H1 (cell line): ENCODE results near the gene TMEM117. TPM values are rescaled to one million over a fixed set of nuclear protein-coding genes. Genes with fewer than 3 reads are reported as not detected.

Experiments used
- CTCF ChIA-PET: fragments of 300-600 bp; sonication (Branson Sonifier 250); formaldehyde crosslinking; loops from one replicate; lab custom pipeline; 2021; ENCODE audit not compliant: partially characterized antibody; lab: Charles Lee
- POLR2A ChIA-PET: fragments of 300-600 bp; sonication (Branson Sonifier 250); formaldehyde crosslinking; loops from one replicate; lab custom pipeline; 2021; ENCODE audit warnings: inconsistent platforms; ENCODE audit not compliant: partially characterized antibody; lab: Charles Lee
- DNase-seq, 2 experiments: peaks; one replicate each; pipeline versions ENCODE4 v3.0.0 to v3.0.0-alpha.2; 2010 to 2022; ENCODE audit warnings: low spot score in 2 of 2, low read depth in 1 of 2, mixed read lengths in 1 of 2
- FAIRE-seq: peaks from 2 replicates; lab custom pipeline; 2011; peaks lifted over from hg19 to GRCh38; lab: Jason Lieb, UNC
- H2AFZ ChIP-seq: 2 replicates; pipeline ENCODE4 v1.8.1; 2012; ENCODE audit warnings: low read length, inconsistent platforms
- H2AK5ac ChIP-seq: 2 replicates; pipeline ENCODE4 v1.6.1; 2013; ENCODE audit warnings: low read depth, low read length
- H2BK120ac ChIP-seq: replicated peaks from 2 replicates; pipeline ENCODE3; 2013; ENCODE audit warnings: low read depth, low read length, inconsistent platforms
- H2BK12ac ChIP-seq: 2 replicates; pipeline ENCODE4 v1.6.1; 2013; ENCODE audit warnings: low read depth, low read length
- H2BK15ac ChIP-seq: 2 replicates; pipeline ENCODE4 v1.6.1; 2013; ENCODE audit warnings: low read length
- H2BK20ac ChIP-seq: 2 replicates; pipeline ENCODE4 v1.6.1; 2013; ENCODE audit warnings: low read length
- H2BK5ac ChIP-seq: 2 replicates; pipeline ENCODE4 v1.6.1; 2013; ENCODE audit warnings: low read depth, low read length
- H3K14ac ChIP-seq: 2 replicates; pipeline ENCODE4 v1.6.1; 2013; ENCODE audit warnings: inconsistent platforms; ENCODE audit not compliant: insufficient read length
- H3K18ac ChIP-seq: 2 replicates; pipeline ENCODE4 v1.6.1; 2013; ENCODE audit warnings: low read length; ENCODE audit errors: extremely low read depth
- H3K23ac ChIP-seq: 2 replicates; pipeline ENCODE4 v1.6.1; 2013; ENCODE audit warnings: inconsistent platforms; ENCODE audit not compliant: insufficient read length
- H3K23me2 ChIP-seq: 2 replicates; pipeline ENCODE4 v1.6.1; 2013; ENCODE audit warnings: low read depth, low read length
- H3K27ac ChIP-seq: 2 replicates; pipeline ENCODE4 v1.6.1; 2011; ENCODE audit warnings: low read depth, low read length, inconsistent platforms
- H3K27me3 ChIP-seq, 4 experiments: replicated peaks in 1 of 4; 1 replicate in 1 of 4; 2 replicates in 3 of 4; pipeline versions ENCODE4 v1.6.1 to v1.8.1; 2011 to 2013; ENCODE audit warnings: low read length in 3 of 4, mild to moderate bottlenecking in 3 of 4, inconsistent platforms in 2 of 4, mixed read lengths in 2 of 4, moderate library complexity in 1 of 4; ENCODE audit not compliant: control insufficient read depth in 3 of 4, insufficient read depth in 3 of 4; ENCODE audit errors: extremely low read depth in 1 of 4
- H3K36me3 ChIP-seq, 4 experiments: 2 replicates each; pipeline versions ENCODE4 v1.6.1 to v1.8.1; 2011 to 2013; ENCODE audit warnings: mild to moderate bottlenecking in 4 of 4, low read length in 3 of 4, moderate library complexity in 2 of 4, control low read depth in 1 of 4, inconsistent platforms in 1 of 4; ENCODE audit not compliant: insufficient read depth in 4 of 4, control insufficient read depth in 2 of 4
- H3K4ac ChIP-seq: replicated peaks from 2 replicates; pipeline ENCODE3; 2013; ENCODE audit warnings: low read length, low read depth, mixed read lengths, inconsistent platforms; ENCODE audit not compliant: insufficient read length
- H3K4me1 ChIP-seq, 4 experiments: replicated peaks in 1 of 4; 1 replicate in 1 of 4; 2 replicates in 3 of 4; pipeline versions ENCODE4 v1.6.1 to v1.8.1; 2011 to 2013; ENCODE audit warnings: low read length in 3 of 4, inconsistent platforms in 2 of 4, mixed read lengths in 1 of 4; ENCODE audit not compliant: insufficient read depth in 4 of 4, control insufficient read depth in 3 of 4
- H3K4me2 ChIP-seq, 2 experiments: 2 replicates each; pipeline versions ENCODE4 v1.6.1 to v1.8.1; 2011 to 2013; ENCODE audit warnings: low read depth in 2 of 2, low read length in 2 of 2, control low read depth in 1 of 2, inconsistent platforms in 1 of 2, mild to moderate bottlenecking in 1 of 2; ENCODE audit not compliant: insufficient read depth in 1 of 2
- H3K4me3 ChIP-seq, 4 experiments: fragments of 200-600, 300-600 bp in 1 of 4; sonication (generic), shearing (Covaris generic), sonication (Bioruptor Twin) in 1 of 4; 2 replicates each; pipeline versions ENCODE4 v1.5.1 to v1.8.1; 2011 to 2016; ENCODE audit warnings: low read length in 4 of 4, low read depth in 3 of 4, control low read depth in 2 of 4, inconsistent platforms in 2 of 4, mild to moderate bottlenecking in 2 of 4, mixed read lengths in 1 of 4, moderate library complexity in 1 of 4; ENCODE audit not compliant: insufficient read depth in 2 of 4; ENCODE audit errors: extremely low read depth in 1 of 4
- H3K56ac ChIP-seq: replicated peaks from 2 replicates; pipeline ENCODE3; 2013; ENCODE audit warnings: low read depth, mild to moderate bottlenecking, mixed read lengths, low read length, inconsistent platforms; ENCODE audit not compliant: insufficient read length
- H3K79me1 ChIP-seq: 2 replicates; pipeline ENCODE4 v1.6.1; 2013; ENCODE audit warnings: low read depth, low read length, control low read depth
- H3K79me2 ChIP-seq, 2 experiments: 2 replicates each; pipeline versions ENCODE4 v1.6.1 to v1.8.1; 2012 to 2013; ENCODE audit warnings: low read length in 2 of 2, mild to moderate bottlenecking in 2 of 2, inconsistent platforms in 1 of 2; ENCODE audit not compliant: insufficient read depth in 2 of 2, control insufficient read depth in 1 of 2
- H3K9ac ChIP-seq, 4 experiments: replicated peaks in 1 of 4; 1 replicate in 1 of 4; 2 replicates in 3 of 4; pipeline versions ENCODE4 v1.6.1 to v1.8.1; 2011 to 2013; ENCODE audit warnings: low read depth in 3 of 4, low read length in 3 of 4, control low read depth in 2 of 4, mild to moderate bottlenecking in 2 of 4, moderate library complexity in 2 of 4, inconsistent platforms in 1 of 4; ENCODE audit errors: extremely low read depth in 1 of 4
- H3K9me3 ChIP-seq, 2 experiments: 2 replicates each; pipeline versions ENCODE4 v1.6.1 to v1.8.1; 2012 to 2013; ENCODE audit warnings: mild to moderate bottlenecking in 2 of 2, moderate library complexity in 2 of 2, control low read depth in 1 of 2, inconsistent platforms in 1 of 2, low read depth in 1 of 2, low read length in 1 of 2, mixed read lengths in 1 of 2; ENCODE audit not compliant: insufficient read depth in 2 of 2
- H4K20me1 ChIP-seq, 2 experiments: replicated peaks in 1 of 2; 2 replicates each; pipeline versions ENCODE3 to v1.8.1; 2011 to 2013; ENCODE audit warnings: inconsistent platforms in 2 of 2, low read length in 2 of 2, mild to moderate bottlenecking in 1 of 2; ENCODE audit not compliant: insufficient read depth in 2 of 2, control insufficient read depth in 1 of 2
- H4K5ac ChIP-seq: 2 replicates; pipeline ENCODE4 v1.6.1; 2013; ENCODE audit warnings: low read length, low read depth, mixed read lengths, inconsistent platforms; ENCODE audit not compliant: insufficient read length
- H4K8ac ChIP-seq: 2 replicates; pipeline ENCODE4 v1.8.0; 2013; ENCODE audit warnings: mild to moderate bottlenecking, moderate library complexity, low read length, inconsistent platforms; ENCODE audit not compliant: insufficient read depth; ENCODE audit errors: extremely low read depth
- H4K91ac ChIP-seq: replicated peaks from 2 replicates; pipeline ENCODE3; 2013; ENCODE audit warnings: low read length, mixed read lengths, inconsistent platforms; ENCODE audit not compliant: insufficient read length
- CEBPB ChIP-seq: IDR thresholded peaks from 2 replicates; pipeline ENCODE4 v1.6.1; 2012; ENCODE audit warnings: low read depth, low read length
- RBBP5 ChIP-seq: IDR thresholded peaks from 2 replicates; pipeline ENCODE4 v1.7.1; 2012; ENCODE audit warnings: low read depth, mild to moderate bottlenecking, inconsistent platforms, low read length, moderate library complexity, borderline replicate concordance
- SAP30 ChIP-seq: fragments of 300-600 bp; sonication (generic); IDR thresholded peaks from 2 replicates; pipeline ENCODE4 v1.7.1; 2012; ENCODE audit warnings: low read length, moderate library complexity, mild to moderate bottlenecking, inconsistent platforms; ENCODE audit not compliant: insufficient read depth, insufficient replicate concordance
- WGBS, 2 experiments: shearing (Covaris generic) in 1 of 2; methylation state at CpG; one replicate each; pipeline versions ENCODE4 v1.1.6 to v1.1.7; 2013 to 2015; ENCODE audit warnings: low lambda C conversion rate in 2 of 2, mixed read lengths in 2 of 2, inconsistent platforms in 1 of 2, low coverage in 1 of 2, missing lambda C conversion rate in 1 of 2; ENCODE audit not compliant: insufficient replicate concordance in 2 of 2, insufficient coverage in 1 of 2, insufficient read length in 1 of 2; ENCODE audit errors: extremely low coverage in 1 of 2, missing lambda C conversion rate in 1 of 2; 5-methylcytosine and 5-hydroxymethylcytosine counted together
- polyA plus RNA-seq, 7 experiments: library from polyadenylated mRNA; depleted of rRNA in 3 of 7; stranded (reverse) in 5 of 7; unstranded in 2 of 7; fragments of >200 nt in 5 of 7; fragments of 200-250 nt in 2 of 7; gene quantifications; 1 replicate in 5 of 7; 2 replicates in 1 of 7; 4 replicates in 1 of 7; pipeline versions ENCODE4 v1.2.1 to v1.2.3, GENCODE V29; 2011 to 2013; ENCODE audit warnings: missing spikeins in 2 of 7, mixed read lengths in 2 of 7
- total RNA-seq: library from RNA; stranded (reverse); fragmentation: NEBNext Ultra II Directional; extraction: Animal tissue kit (Norgen Biotek cat#: 25700); gene quantifications from 2 replicates; pipeline ENCODE4 v1.2.1, GENCODE V29; 2021

TMEM117 gene
- total and polyA plus RNA-seq, 2 of the 8 experiments (the other 6 are each of a cell fraction or from before 2014, with no cell fraction given) = 0.80 to 1.4 TPM

DNA sequence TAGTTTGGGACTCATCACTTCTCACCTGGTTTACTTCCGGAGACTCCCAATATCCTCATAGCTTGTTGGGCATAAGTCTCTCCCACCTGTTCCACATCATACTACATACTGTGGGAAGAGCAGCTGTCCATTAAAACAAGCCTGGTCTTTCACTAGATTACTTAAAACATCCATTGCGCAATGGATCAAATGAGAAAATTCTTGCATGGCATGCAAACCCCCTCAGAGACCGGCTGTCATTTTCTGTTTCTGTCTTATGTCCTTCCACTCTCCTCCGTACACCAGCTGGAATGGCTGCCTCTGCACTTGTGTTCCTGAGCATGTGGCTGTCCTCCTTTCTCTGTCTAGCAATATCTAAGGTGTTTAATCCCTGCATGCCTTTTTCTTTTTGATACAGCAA lies 265.6 kb downstream of the TMEM117 start:
- CTCF ChIA-PET = no interaction called here
- H2BK12ac ChIP-seq = no peak overlapping the region
- no peak overlapping the region for H3K4me2 ChIP-seq
- H3K9me3 ChIP-seq = no peaks in the 10 kb centered on the region
- 91% methylated on average over 4 of the region's 4 CpGs; no CpG with 5 or more reads in 1 of the 2 experiments for WGBS, 2 experiments
- TF ChIP-seq CEBPB = peak; percentile 70
- TF ChIP-seq SAP30 = no peak
- TF ChIP-seq RBBP5 = no peak
- no peaks in the 10 kb centered on the region for H3K36me3 ChIP-seq
- H3K4me1 ChIP-seq = no peaks in the 10 kb centered on the region
- no peak overlapping the region for H2BK15ac ChIP-seq
- H4K91ac ChIP-seq = no peak overlapping the region
- no peak overlapping the region for H2BK120ac ChIP-seq
- no peak overlapping the region for H3K23ac ChIP-seq
- no peak overlapping the region for H3K14ac ChIP-seq
- H3K27me3 ChIP-seq = no peaks in the 10 kb centered on the region
- no peak overlapping the region for H2BK5ac ChIP-seq
- POLR2A ChIA-PET = no interaction called here
- DNase-seq (no peak), FAIRE-seq (no peak)
- no peak overlapping the region for H2AK5ac ChIP-seq
- H4K20me1 ChIP-seq = no peaks in the 10 kb centered on the region
- no peak overlapping the region for H2BK20ac ChIP-seq
- no peak overlapping the region for H3K4me3 ChIP-seq
- no peak overlapping the region for H3K9ac ChIP-seq
- no peak overlapping the region for H3K18ac ChIP-seq
- H2AFZ ChIP-seq = no peak overlapping the region
- H3K56ac ChIP-seq = no peak overlapping the region
- H3K79me2 ChIP-seq = no peaks in the 10 kb centered on the region
- H3K27ac ChIP-seq = no peak overlapping the region
- H4K8ac ChIP-seq = no peak overlapping the region
- no peaks in the 10 kb centered on the region for H3K79me1 ChIP-seq
- H3K23me2 ChIP-seq = no peaks in the 10 kb centered on the region
- H4K5ac ChIP-seq = no peak overlapping the region
- H3K4ac ChIP-seq = no peak overlapping the region
